BLaER1 (cell line): ENCODE measurements around the gene GNAO1.

Experiments
- H3K27ac ChIP-seq: shearing (Covaris generic); formaldehyde crosslinking; 2 replicates; pipeline ENCODE4 v1.8.1; 2022
- H3K27me3 ChIP-seq: shearing (Covaris generic); formaldehyde crosslinking; 2 replicates; pipeline ENCODE4 v1.8.1; 2022
- H3K36me3 ChIP-seq: shearing (Covaris generic); formaldehyde crosslinking; 2 replicates; pipeline ENCODE4 v1.8.1; 2022
- H3K4me1 ChIP-seq: shearing (Covaris generic); formaldehyde crosslinking; 2 replicates; pipeline ENCODE4 v1.8.1; 2022
- H3K4me2 ChIP-seq: shearing (Covaris generic); formaldehyde crosslinking; 2 replicates; pipeline ENCODE4 v1.8.1; 2022
- H3K4me3 ChIP-seq: shearing (Covaris generic); formaldehyde crosslinking; 2 replicates; pipeline ENCODE4 v1.8.1; 2022
- H3K9ac ChIP-seq: shearing (Covaris generic); formaldehyde crosslinking; 2 replicates; pipeline ENCODE4 v1.8.1; 2022
- H3K9me3 ChIP-seq: shearing (Covaris generic); formaldehyde crosslinking; 2 replicates; pipeline ENCODE4 v1.8.1; 2022
- H4K20me1 ChIP-seq: shearing (Covaris generic); formaldehyde crosslinking; 2 replicates; pipeline ENCODE4 v1.8.1; 2022
- Cebpa-rat ChIP-seq: shearing (Covaris generic); IDR thresholded peaks from 2 replicates; pipeline ENCODE4 v1.8.1; 2022

GNAO1 gene

DNA sequence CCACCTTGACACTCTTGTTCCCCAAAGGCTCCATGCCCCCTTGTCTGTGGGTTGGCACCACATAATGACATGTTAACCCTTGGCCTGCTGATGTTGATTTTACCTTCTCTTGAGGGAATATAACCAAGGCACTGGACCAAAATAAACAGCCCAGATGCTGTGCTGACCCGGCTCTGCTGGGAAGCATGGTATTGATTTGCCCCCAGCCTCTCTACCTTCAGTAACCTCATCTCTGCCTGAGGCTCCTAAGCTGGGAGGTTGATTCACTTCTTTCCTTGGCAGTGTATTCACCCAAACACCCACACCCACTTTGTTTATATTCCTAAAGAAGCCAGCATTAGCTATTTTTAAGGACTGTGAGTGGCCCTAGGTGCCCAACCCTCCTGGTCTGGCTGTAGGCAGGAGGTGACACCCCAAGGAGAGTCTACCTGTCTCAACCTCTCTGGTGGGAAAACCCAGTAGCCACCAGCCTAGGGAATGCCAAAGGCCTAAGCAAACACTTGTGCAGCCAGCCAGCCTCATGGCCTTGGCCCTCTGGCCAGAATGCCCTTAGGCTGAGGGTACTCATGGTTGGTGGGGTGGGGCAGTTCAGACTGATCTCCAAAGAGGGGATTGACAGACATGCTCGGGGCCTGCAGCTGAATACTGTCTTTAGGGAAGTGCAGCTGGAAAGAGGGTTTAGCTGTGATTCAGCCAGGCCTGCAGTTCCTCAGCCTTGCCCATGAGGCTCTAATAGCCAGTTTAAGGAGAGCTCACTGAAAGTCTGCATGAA is 42.7 kb downstream of the GNAO1 start:
- Histone ChIP-seq H3K4me2 (no peak overlapping the region), H3K9me3 (no peaks in the 10 kb centered on the region), H3K27me3 (no peaks in the 10 kb centered on the region)

DNA sequence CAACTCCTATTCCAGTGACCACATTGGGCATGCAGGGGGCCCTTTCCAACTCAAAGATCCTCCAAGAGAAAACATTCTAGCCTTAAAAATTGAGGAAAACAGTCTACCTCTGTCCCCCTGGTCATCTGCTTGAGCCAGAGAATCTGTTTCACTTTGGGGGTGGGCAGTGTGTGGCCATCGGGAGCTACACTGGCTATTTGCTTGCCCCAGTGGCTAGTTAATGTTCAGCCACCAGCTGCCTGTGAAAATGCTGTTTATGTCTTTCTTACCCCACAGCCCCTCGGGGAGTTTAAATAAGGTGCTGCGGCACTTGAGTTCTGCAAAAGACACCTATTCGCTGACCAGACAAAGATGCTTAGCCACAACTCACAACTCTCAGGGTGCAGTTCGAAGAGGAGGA is 43.4 kb downstream of the GNAO1 start:
- no peak overlapping the region for H3K9ac ChIP-seq
- H3K4me3 ChIP-seq, result no peak overlapping the region
- H3K27me3 ChIP-seq, result no peaks in the 10 kb centered on the region
- H3K4me1 ChIP-seq, result no peaks in the 10 kb centered on the region
- H3K9me3 ChIP-seq, result no peaks in the 10 kb centered on the region
- no peaks in the 10 kb centered on the region for H3K36me3 ChIP-seq
- no peak overlapping the region for H3K27ac ChIP-seq
- H3K4me2 ChIP-seq, result no peak overlapping the region
- TF ChIP-seq Cebpa-rat, result no peak
- no peaks in the 10 kb centered on the region for H4K20me1 ChIP-seq

More for the DNA sequence above, 42.7 kb downstream of the GNAO1 start:
- no peak overlapping the region for H3K9ac ChIP-seq
- no peak overlapping the region for H3K27ac ChIP-seq
- no peaks in the 10 kb centered on the region for H3K4me1 ChIP-seq
- H4K20me1 ChIP-seq, result no peaks in the 10 kb centered on the region
- no peak overlapping the region for H3K4me3 ChIP-seq
- H3K36me3 ChIP-seq, result no peaks in the 10 kb centered on the region
- TF ChIP-seq Cebpa-rat, result no peak

DNA sequence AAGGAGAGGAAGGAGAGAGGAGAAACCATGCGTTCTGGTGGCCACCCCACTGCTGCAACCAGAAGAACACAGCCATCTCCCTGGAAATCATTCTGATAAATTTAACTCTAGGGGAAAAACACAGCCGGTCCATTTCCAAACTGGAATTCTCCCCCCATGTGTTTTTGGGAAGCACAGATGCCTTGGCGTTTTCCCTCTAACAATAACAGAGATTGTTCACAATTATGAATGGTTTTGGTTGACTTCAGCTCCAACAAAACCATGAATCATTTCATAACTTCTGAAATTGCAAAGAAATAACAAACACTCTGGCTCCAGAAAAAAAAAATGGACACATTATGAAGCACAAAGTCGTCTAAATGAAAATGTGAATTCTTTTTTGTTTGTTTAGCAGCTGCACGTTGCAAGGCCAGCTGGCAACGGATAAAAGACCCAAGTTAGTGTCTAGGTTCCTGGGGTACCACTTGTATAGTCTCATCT is 46.2 kb downstream of the GNAO1 start:
- no peak overlapping the region for H3K27ac ChIP-seq
- no peak overlapping the region for H3K4me2 ChIP-seq
- H3K9ac ChIP-seq, result no peak overlapping the region
- H3K4me3 ChIP-seq, result no peak overlapping the region
- TF ChIP-seq Cebpa-rat, result no peak
- no peaks in the 10 kb centered on the region for H3K36me3 ChIP-seq
- H3K27me3 ChIP-seq, result no peaks in the 10 kb centered on the region
- no peaks in the 10 kb centered on the region for H3K9me3 ChIP-seq
- H4K20me1 ChIP-seq, result no peaks in the 10 kb centered on the region
- H3K4me1 ChIP-seq, result no peaks in the 10 kb centered on the region

DNA sequence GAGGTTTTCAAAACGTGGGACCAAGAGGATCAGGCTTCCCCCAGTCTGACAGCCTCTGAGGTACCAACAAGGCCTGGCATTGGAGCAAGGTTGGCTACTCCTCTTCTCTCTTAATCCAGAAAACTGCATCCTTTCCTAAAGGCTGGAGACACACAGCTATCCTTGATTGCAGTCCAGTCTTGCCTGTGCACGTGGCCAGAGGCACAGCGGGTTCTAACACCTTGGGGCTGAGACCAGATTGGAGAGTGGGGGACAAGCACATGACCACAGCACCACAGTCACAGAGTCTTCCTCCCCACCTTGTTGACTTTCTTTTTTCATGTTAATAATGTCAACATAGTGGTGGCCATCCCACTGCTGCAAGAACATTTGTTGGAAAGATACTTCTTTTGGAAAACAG is 46.9 kb downstream of the GNAO1 start:
- Histone ChIP-seq H3K9ac (no peak overlapping the region), H3K27me3 (no peaks in the 10 kb centered on the region), H4K20me1 (no peaks in the 10 kb centered on the region), H3K36me3 (no peaks in the 10 kb centered on the region), H3K4me1 (no peaks in the 10 kb centered on the region), H3K27ac (no peak overlapping the region), H3K4me2 (no peak overlapping the region), H3K4me3 (no peak overlapping the region), H3K9me3 (no peaks in the 10 kb centered on the region)
- no peak for TF ChIP-seq Cebpa-rat

DNA sequence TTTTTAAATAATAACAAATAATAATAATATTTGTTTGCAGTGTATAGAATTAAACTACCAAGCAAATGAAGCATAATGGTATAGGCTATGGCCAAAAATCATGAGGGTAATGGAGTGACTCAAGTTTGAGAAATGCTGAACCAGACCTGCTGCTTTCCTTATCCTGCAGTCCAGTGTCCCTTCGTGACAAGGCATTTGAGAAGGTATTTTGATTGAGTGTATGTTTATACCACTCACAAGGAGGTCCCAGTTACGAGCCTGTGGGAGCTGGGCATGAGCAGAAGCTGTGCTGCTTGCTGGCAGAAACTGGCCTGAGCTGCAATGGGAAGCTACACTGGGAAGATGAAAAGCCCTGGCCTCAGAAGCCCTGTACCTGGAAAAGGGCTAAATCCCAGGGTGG is 50.3 kb downstream of the GNAO1 start:
- Histone ChIP-seq H3K27me3 (no peaks in the 10 kb centered on the region), H3K9ac (no peak overlapping the region), H3K36me3 (no peaks in the 10 kb centered on the region), H3K27ac (no peak overlapping the region), H3K4me1 (no peaks in the 10 kb centered on the region), H3K4me2 (no peak overlapping the region), H3K9me3 (no peaks in the 10 kb centered on the region), H4K20me1 (no peaks in the 10 kb centered on the region), H3K4me3 (no peak overlapping the region)
- no peak for TF ChIP-seq Cebpa-rat

DNA sequence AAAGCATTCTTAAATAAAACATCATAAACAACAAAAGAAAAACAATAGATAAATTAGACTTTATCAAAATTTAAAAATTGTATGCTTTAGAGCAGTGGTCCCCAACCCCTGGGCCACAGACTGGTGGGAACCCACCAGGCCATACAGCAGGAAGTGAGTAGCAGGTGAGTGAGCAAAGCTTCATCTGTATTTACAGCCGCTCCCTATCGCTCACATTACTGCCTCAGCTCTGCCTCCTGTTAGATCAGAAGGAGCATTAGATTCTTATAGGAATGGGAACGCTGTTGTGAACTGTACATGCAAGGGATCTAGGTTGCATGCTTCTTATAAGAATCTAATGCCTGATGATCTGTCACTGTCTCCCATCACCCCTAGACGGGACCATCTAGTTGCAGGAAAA is 51.5 kb downstream of the GNAO1 start:
- no peak for TF ChIP-seq Cebpa-rat
- Histone ChIP-seq H3K36me3 (no peaks in the 10 kb centered on the region), H3K9ac (no peak overlapping the region), H4K20me1 (no peaks in the 10 kb centered on the region), H3K4me1 (no peaks in the 10 kb centered on the region), H3K4me3 (no peak overlapping the region), H3K27me3 (no peaks in the 10 kb centered on the region), H3K4me2 (no peak overlapping the region), H3K27ac (no peak overlapping the region), H3K9me3 (no peaks in the 10 kb centered on the region)

DNA sequence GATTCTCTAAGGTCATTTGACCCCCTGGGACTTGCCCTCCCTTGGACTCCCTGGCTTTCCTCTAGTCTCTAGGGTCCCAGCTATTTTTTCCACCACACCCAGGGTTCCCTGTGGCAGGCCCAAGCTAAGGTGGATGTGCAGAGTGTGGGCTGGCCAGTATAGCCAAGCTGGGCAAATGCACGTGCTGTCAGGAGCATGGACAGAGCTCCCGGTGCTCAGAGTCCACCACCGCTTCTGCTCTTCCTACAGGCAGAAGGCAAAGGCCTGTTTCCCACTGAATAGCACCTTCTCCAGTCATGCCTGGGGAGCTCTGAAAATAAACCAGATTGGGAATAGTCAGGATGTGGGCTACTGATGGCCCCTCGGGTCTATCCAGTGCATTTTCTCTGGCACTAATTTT is 53.3 kb downstream of the GNAO1 start:
- no peaks in the 10 kb centered on the region for H3K9me3 ChIP-seq
- H3K4me2 ChIP-seq, result no peak overlapping the region
- no peak overlapping the region for H3K4me3 ChIP-seq
- no peaks in the 10 kb centered on the region for H3K27me3 ChIP-seq
- no peak overlapping the region for H3K9ac ChIP-seq
- no peaks in the 10 kb centered on the region for H3K36me3 ChIP-seq
- TF ChIP-seq Cebpa-rat, result no peak
- H3K4me1 ChIP-seq, result no peaks in the 10 kb centered on the region
- no peak overlapping the region for H3K27ac ChIP-seq
- no peaks in the 10 kb centered on the region for H4K20me1 ChIP-seq

DNA sequence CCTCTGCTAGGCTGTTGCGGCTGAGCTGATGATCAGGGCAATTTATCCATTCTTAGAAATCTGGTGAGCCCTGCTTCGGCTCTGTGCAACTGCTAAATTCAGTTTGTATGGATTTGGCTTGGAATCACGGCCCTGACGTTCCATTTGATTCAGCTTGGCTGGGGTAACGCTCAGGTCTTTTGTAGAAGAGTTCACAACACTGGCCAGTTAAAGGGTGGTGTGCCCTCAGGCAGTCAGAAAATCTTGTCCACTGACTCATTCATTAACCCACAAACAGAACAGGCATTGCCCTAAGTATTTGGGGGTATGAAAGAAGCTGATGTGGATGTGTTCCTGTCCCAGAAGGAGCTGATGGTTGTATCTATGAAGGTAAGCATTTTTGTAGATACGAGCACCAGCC is 53.9 kb downstream of the GNAO1 start:
- Histone ChIP-seq H3K27me3 (no peaks in the 10 kb centered on the region), H3K9ac (no peak overlapping the region), H3K27ac (no peak overlapping the region), H3K9me3 (no peaks in the 10 kb centered on the region), H3K4me2 (no peak overlapping the region), H3K4me3 (no peak overlapping the region), H4K20me1 (no peaks in the 10 kb centered on the region), H3K36me3 (no peaks in the 10 kb centered on the region), H3K4me1 (no peaks in the 10 kb centered on the region)
- no peak for TF ChIP-seq Cebpa-rat

DNA sequence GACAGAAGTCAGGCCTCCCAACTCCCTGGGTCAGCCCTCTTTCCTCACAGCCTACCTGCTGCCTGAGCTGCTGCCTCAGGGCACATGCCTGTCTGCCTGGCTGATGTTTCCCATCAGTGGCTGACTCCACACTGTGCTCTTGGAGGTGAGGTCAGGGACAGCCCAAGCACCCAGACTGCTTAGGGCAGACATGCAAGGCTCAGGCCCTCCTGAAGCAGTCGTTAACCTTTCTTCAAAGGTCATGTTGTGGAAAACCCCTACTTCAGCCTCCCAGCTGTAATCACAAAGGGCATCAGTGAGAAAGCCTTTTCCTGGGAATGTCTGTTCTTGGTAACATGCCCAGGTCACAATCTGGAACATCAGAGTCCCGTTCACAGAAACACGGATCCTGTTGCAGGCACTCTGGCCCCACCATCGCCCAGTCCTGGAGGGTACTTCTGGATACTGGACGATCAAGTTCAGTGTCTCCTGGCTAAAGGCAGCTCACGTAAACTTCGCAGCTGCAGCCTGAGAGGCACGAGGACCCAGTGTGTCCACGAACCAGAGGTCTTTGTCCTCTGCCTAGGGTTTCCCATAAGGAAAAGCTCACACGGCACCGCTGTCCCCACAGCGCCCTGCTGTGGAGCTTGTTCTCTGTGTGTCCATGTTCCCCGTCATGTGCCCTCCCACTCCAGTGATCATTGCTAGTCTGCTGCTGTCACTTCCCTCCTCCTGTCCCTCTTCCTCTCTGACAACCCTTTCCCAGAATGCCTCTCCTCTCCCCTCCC is 54.9 kb downstream of the GNAO1 start:
- Histone ChIP-seq H3K9me3 (no peaks in the 10 kb centered on the region), H3K36me3 (no peaks in the 10 kb centered on the region), H4K20me1 (no peaks in the 10 kb centered on the region), H3K4me2 (no peak overlapping the region), H3K27me3 (no peaks in the 10 kb centered on the region), H3K9ac (no peak overlapping the region), H3K4me1 (no peaks in the 10 kb centered on the region), H3K27ac (no peak overlapping the region), H3K4me3 (no peak overlapping the region)
- no peak for TF ChIP-seq Cebpa-rat

DNA sequence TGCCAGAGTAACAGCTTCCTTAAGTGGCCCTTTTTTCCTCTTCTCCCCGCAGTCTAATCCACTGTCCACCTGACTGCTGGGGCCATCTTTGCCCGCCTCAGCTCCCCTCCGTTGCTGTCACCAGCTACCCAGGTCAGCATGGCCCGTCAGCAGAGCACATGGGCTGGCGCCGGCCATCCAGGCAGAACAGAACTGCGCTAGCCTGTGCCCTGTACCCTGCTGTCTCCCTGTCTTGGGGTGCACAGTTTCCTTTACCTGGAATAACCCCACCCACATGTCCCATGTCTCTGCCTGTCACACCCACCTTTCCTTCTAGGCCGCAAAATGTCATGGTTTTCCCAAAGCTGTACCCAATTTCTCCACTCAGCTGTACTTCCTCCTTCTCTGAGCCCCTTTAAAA is 55.7 kb downstream of the GNAO1 start:
- Histone ChIP-seq H3K36me3 (no peaks in the 10 kb centered on the region), H4K20me1 (no peaks in the 10 kb centered on the region), H3K4me2 (no peak overlapping the region), H3K9ac (no peak overlapping the region), H3K27ac (no peak overlapping the region), H3K27me3 (no peaks in the 10 kb centered on the region), H3K4me3 (no peak overlapping the region), H3K9me3 (no peaks in the 10 kb centered on the region), H3K4me1 (no peaks in the 10 kb centered on the region)
- TF ChIP-seq Cebpa-rat, result no peak
